Stimulated activated CD4-positive, alpha-beta T cell treated with anti-CD3 and anti-CD28 coated beads, Interleukin-4, amount 100 ng/mL, for 48 hours (primary cell): ENCODE results near the gene TUFT1.
"Not testable (repeated sequence)": the region's sequence is repeated elsewhere in the genome, so short reads cannot be mapped to it uniquely, and the experiment has no call there.

ENCODE experiments used
- DNase-seq, 2 donors: peaks; one replicate each; pipeline ENCODE4 v3.0.0-alpha.2; 2020; ENCODE audit warnings: low read depth in 2 of 2

TUFT1 gene

DNA sequence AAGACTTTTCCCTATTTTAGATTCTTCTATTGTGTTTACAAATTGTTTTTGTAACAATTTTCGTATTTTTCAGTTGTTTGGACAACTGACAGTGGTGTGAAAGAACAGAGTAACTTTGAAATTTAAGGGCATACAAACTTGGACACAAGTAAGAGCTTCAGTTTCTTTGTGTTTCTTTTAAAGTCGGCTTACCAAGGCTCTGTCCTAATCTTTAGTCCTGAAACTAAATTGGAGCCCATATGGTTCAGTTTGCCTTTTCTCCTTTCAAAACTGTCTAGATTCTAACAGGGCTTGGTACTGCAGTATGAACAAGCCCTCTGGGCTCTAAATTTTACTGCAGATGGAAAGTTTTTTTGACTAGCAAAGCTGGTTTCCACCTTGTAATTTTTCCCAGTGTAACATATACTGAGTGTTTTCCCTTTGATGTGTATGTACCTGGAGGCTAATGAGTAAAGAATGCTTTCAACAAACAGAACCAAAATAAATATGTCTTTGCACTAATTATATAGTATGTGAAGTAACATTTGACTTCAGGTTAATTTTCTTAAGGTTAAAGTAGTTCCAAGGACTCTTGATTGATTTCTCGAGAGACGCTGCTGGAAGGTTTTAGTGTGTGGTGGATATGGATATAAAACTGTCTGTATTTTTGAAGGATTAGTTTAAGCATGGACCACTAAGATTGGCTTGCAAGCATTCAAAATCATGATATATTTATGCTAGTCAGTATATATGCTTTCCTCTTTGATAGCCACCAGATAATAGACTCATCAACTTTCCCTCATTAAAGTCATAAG lies 75.8 kb downstream of the TUFT1 start:
- no peak for DNase-seq

GRCh38 chr1:151616505-151616849 lies 76.4 kb downstream of the TUFT1 start:
- no peak for DNase-seq

DNA sequence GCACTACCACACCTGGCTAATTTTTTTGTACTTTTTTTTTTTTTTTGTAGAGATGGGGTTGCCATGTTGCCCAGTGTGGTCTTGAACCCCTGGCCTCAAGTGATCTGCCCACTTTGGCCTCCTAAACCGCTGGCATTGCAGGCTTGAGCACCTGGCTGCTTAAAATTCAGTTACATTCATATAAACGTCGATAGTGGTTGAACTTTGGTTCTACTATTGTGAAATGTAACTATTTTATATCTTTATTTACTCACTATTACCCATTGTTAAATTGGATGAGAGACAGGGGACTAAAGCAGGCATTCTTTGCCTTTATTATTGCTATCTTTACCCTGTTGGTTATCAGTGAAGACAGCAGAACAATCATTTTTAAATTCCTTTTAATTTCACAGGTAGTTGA lies 77.9 kb downstream of the TUFT1 start:
- no peak for DNase-seq

DNA sequence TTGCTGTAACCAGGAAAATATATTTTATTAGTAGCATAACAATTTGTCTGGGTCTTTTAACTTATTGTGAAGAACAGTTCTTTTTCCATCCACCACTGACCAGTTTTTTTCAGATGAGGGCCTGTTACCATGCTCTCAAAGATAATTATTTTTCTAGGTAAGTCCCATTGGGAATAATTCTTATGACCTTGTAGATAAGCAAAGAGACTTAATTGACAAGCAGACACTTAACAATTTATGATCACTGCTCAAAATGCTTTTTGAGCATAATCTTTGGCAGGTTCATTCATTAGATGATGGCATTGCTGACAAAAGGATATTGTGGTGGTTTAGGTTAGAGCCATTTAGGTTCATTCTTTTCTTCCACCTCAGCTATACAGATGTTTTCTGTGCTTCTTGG lies 78.4 kb downstream of the TUFT1 start:
- no peak for DNase-seq

DNA sequence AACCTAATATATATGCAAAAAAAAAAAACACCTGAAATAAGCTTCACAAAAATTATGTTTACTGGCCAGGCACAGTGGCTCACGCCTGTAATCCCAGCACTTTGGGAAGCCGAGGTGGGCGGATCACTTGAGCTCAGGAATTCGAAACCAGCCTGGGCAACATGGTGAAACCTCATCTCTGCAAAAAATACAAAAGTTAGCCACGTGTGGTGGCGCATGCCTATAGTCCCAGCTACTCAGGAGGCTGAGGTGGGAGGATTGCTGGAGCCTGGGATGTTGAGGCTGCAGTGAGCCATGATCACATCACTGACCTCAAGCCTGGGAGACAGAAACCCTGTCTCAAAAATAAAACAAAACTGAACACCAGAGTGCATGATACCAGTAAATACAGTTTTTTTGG lies 78.9 kb downstream of the TUFT1 start:
- not testable (repeated sequence) for DNase-seq

- DNase-seq, result no peak
Observed at GRCh38 chr1:151619489-151620093, 79.5 kb downstream of the TUFT1 start.

GRCh38 chr1:151620286-151620685 lies 80.2 kb downstream of the TUFT1 start:
- no peak for DNase-seq

DNA sequence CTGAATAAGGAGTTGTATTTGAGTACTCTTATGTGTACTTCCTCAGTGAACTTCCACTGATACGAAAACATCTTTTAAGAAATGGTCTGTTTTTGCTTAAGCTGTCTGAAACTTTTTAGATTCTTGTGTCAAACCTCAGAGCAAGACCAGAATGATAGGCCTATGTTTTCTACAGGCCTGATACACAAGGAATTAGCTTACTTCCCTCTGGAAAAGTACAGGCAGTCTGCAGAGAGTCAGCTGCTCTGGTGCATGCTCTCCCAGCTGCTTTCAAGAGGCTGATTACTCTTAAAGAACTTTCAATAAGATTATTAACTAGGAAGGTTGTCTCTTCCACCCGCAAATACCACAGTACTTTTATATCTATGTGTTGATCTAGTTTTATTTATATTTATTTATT lies 81.2 kb downstream of the TUFT1 start:
- no peak for DNase-seq

GRCh38 chr1:151624783-151625182 lies 84.7 kb downstream of the TUFT1 start:
- no peak for DNase-seq

DNA sequence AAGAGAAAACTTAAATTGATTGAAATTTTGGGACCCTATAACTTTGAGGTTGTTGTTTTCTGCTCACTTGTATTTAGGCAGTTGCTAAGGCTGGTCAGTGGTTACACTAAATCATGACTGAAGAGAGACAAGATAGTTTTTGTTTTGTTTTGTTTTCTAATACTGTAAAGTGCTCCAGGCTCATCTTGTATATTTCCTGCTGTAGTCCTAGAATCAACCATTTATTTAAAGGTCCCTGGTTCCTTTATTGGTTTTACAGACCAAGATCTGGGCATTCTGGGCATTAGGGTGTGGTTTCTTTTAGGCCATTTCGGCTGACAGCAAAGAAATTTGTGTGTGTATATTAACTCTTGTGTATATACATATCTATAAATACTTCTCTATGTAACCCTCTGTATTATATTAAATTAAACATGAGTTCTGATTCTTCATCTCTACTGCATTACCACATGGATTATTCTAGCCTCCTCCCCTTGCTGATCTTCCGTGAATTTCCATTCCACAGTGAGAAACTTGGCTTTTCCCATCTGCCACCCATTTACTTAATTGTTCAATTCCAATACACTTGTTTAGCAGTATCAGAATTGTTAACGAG lies 86.7 kb downstream of the TUFT1 start:
- DNase-seq, result no peak

DNA sequence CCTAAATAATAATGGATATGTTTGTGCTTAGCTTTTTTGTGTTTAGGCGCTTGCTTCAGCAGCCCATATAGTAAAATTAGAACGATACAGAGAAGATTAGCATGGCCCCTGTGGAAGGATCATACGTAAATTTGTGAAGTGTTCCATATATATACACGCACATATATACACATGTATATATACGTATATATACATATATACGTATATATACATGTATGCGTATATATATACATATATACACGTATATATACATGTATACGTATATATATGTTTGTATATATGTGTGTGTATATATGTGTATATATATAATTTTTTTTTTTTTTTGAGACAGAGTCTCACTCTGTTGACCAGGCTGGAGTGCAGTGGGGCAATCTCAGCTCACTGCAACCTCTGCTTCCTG lies 89.2 kb downstream of the TUFT1 start:
- no peak for DNase-seq
